NCI-H128 (cell line): Measurements from ENCODE around the gene EFHC1.

Experiments used
- DNase-seq: peaks from one replicate; lab custom pipeline; 2025; ENCODE audit not compliant: unreplicated experiment; lab: John Stamatoyannopoulos, UW

EFHC1 gene

DNA sequence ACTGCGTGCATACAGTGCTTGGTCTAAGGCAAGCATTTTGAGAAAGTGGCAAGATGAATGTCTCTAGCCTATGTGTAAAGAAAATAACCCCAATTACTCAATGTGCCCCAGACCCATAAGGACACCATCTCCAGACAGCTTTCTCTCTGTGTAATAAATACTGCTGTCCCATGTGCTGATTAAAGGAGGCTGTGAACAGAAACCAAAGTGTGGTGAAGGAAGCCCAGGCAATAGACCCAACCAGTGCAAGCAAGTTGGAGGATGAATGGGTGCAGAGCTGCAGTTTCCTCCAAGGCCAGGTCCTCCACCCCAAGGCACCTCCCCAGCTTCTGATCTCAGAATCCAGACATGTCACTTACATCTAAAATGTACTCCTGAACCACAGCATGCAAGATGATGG is 96.1 kb downstream of the EFHC1 start:
- no peak for DNase-seq

DNA sequence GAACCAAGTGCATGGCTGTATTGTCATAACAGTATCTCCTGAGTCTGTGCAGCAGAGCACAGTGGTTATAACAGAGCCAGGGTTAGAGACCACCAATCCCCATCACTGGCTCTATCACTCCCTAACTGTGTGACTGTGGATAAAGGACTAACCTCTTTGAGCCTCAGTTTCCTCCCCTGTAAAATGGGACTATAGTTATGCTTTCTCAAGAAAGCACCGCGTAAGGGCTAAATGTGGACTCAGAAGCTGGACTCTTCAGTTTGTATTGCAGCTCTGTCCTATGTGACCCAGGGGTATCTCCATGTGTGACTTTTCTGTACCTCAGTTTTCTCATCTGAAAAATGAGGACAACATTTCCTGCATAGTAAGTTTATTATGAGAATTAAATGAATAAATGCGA is 96.8 kb downstream of the EFHC1 start:
- DNase-seq: no peak

DNA sequence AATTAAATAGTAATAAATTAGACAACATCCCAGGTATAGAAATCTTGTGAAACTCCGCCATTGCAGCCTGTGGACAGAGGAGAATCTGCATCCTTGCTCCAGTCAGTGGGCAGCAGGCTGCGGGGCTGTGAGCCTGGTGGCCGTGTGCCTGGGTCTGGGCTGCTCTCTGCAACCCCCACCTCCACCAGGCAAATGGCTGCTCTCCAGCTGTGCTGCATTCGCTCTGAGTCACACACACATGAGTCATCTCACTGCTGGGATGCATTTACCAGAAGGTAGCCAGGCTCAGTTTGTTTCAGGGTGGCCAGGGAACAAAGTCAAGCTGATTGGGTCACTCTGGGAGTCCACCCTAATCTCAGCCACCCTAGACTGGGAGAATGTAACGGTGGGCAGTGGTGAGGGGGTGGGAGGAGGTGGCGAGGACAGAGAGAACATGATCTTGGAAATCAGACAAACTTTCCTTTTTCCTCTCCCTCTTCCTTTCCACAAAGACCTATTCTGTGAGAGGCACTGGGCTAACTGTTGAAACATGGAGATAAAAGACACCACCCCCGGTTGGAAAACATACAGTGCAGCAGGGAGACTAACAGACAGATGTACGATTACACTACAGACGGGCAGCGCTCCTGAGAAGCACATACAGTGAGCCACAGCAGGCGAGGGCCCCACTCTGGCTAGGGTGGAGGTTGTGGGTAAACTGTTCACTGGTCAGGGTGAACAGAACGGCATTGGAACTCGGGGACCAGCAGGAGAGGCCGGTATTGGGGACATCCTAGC is 97.5 kb downstream of the EFHC1 start:
- DNase-seq: no peak

DNA sequence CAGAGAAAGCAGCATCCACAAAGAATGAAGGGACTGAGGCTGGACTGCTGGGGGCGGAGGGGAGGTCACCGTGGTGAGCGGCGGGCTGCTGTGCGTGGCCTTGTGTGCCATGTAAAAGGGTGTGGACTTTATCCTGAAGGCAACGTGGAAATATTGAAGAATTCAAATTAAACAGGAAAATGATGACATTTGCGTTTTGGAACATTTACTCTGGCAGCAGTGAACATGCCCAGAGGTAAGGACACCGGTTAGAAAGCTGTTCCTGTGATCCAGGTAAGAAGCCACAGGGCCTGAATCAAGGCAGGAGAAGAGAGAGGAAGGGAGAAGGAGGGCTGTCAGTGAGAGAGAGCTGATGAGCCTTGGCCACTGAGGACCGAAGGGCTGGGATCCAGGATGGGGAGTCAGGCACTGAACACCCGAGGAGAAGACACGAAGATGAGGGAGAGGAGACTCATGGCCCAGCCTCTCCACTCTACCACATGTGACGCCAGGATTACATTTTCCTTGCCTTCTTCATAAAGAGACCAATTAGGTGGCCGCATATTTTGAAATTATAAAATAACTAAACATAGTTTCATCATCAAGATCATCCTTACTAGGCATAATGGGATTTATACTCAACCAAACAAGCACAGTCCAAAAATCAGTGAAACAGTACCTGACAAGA is 98.3 kb downstream of the EFHC1 start:
- DNase-seq: no peak

DNA sequence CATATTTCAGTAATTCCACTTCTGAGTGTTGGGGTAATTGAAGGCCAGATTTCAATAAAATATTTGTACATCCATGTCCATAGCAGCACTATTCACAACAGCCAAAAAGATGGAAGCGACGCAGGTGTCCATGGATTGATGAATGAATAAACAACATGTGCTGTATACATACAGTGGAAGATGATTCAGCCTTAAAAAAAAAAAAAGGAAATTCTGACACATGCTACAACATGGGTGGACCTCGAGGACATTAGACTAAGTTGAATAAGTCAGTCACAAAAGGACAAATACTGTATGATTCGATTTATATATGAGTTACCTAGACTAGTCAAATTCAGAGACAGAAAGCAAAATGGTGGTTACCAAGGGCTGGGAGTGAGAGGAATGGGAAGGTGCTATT is 99.5 kb downstream of the EFHC1 start:
- no peak for DNase-seq

DNA sequence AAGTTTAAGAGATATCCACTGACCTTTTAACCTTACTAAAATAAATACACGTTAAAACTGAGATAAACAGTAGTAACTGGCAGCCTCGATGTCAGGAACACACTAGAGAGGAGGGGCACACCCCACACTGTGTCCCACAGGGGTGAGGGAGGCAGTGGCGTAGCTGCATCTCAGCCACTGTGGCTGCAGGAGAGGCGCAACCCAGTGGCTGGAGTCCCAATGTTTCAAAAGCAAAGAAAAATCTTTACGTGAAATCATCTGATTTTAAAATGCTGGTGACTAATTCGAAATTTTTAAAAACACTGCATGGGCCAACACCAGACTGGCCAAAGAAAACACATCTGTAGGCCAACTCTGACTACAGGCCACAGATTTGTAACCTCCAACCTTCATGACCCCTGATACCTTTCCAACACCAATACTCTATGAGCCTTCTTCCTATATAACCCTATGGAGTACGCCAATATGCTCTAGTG is 102.0 kb downstream of the EFHC1 start:
- no peak for DNase-seq

DNA sequence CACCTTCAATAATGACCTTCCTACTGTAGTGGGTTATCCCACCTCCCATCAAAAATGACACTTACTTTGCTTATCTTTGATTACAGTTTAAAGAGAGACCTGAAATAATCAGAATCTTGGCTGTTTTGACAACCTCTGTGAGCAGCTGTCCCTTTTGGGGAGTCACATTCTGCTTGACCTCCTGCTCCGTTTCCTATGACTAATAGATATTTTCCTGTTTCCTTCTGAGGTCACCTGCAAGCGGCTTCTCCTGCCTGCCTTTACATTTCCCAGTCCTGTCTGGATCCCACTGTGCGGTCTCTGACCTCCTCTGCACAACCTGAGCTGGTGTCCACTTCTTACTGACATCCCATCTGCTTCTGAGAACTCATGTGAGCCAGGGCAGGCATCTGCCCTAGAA is 102.5 kb downstream of the EFHC1 start:
- DNase-seq: no peak

DNA sequence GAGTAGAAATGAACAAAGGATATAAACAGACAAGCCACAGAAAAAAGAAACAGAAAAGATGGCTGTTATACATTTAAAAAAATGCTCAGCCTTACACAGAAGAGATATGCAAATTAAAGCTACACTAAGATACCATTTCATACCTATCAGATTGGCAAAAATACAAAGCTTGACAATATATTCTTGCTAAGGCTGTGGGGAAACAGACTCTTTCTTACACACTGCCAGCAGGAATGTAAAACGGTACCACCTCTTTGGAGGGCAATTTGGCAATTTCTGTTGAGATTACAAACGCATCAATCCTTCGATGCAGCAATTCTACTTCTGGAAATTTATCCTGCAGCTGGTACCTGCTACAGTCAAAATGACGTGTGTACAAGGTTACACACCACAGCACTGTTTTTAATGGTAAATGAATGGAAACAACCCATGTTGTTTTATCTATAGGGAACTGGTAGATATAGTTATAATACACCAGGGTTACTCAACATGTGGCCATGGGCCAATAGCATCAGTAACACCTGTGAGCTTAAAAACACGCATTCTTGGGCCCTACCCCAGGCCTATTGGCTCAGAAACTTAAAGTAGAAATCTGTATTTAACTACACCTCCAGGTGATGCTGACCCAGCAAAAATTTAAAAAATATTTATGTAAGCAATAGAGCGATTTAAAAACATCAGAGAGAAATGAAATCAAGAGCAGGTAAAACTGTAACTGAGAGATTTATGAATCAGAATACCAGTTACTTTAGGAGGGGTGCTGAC is 103.4 kb downstream of the EFHC1 start:
- no peak for DNase-seq

DNA sequence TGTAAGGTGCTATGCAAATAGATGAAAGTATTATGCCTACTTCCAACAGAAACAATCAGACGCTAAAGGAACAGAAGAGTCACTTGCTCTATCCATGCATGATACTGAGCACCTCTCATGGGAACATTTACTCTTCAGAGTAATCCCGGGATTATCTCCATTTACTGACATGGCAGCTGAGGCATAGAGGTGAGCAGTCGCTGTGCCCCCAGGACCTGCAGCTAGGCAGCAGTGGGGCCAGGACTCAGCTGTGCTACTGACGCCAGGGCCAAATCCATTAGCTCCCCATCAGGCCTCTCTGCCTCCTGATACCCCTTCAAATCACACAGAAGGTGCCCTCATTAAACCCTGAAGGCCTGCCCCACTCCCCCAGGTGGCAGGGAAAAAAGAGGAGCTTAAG is 104.8 kb downstream of the EFHC1 start:
- DNase-seq: no peak

DNA sequence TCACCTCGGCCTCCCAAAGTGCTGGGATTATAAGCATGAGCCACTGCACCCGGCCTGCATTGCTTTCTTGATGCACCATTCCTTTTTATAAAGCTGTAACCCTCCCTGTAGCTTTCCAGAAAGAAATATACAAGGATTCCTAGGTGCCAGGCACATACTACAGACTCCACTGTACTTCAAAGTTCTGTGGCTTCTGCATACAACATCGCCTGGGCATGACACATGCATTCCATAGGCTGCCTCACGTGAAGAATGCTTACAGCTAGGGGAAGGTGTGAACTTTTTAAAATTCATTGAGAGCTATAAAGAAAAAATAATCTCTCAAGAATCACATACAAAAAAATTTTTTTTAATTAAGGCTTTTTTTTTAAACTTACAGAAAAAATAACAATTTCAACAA is 106.5 kb downstream of the EFHC1 start:
- DNase-seq: no peak

DNA sequence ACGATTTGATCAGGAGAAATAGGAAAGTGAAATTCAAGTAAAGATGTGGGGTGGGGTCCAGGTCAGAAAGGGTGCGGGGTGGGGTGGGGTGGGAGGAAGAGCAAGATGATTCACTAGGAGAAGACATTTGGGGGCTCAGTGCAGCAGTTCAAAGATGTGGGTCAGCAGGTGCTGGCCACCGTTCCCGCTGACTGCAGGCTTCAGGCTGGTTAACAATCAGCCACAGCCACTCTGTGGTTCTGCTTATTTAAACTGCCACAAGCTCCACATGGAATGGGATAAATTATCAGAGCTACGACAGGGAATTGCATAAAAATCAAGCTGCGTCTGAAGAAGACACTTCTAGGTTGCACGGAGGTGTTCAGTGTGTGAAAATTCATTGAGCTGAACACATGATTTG is 107.3 kb downstream of the EFHC1 start:
- no peak for DNase-seq

DNA sequence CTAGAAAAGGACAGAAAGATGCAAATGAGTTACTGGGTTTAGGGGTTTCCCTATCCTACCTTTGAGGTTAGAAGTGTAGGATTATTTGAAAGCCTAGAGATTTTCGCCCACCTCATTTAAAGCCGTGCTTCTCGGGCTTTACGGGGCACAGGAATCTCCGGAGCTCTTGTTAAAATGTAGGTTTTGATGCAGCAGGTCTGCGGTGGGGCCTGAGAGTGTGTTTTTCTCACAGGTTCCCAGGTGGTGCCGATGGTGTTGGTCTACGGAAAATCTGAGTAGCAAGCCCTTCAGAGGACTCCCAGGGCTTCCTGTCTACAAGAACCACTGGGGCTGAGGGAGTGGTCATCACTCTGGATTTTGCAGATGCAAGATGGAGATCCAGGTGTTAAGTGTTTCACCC is 109.2 kb downstream of the EFHC1 start:
- DNase-seq: no peak

DNA sequence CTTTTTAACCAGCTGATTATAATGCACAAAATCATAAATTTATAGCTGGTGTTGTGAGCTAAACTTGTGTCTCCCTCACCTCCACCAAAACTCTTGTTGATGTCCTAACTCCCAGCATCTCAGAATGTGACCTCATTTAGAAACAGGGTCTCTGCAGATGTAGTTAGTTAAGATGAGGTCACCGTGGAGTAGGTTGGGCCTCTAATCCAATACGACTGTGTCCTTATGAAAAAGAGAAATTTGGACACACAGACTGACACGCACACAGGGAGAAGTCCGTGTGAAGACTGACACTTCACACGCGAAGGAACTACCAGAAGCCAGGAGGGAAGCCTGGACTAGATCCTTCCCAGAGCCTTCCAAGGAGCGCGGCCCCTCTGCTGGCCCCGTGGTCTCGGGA is 110.2 kb downstream of the EFHC1 start:
- DNase-seq: no peak

DNA sequence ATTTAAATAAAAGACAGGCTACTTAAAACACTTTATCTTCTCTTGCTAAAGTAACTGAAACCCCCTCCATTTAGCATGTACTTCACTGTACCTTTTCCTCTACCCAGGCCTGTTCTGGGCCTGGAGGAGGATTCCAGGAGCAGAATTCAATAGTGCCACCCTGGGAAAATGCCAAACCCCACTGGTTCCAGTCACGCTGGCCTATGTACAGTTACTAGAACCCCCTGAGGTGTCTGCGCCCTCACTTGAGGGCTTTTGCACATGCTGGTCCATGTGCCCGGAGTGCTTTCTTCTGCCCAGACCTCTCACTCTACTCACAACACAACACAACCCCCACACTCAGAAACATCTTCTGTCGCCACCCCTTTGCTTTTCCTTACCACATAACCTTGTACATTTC is 111.3 kb downstream of the EFHC1 start:
- DNase-seq: no peak

DNA sequence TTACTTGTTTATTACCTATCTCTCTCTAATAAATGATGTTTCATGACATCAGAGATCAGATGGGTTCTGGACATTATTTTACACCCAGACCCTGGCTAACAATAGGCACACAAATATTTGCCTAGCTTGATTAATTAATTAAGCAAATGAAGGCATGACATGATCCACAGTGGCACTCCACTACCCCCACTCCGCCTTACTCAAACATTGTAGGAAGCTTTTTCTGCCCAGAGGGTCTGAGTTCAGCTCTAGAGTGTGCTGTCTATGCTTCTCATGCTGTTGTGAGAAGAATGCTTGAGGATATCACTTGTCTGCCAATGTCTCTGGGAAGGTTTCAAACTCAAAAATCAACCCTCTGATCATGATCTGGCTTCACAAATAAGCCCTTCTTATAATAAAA is 111.7 kb downstream of the EFHC1 start:
- DNase-seq: no peak

DNA sequence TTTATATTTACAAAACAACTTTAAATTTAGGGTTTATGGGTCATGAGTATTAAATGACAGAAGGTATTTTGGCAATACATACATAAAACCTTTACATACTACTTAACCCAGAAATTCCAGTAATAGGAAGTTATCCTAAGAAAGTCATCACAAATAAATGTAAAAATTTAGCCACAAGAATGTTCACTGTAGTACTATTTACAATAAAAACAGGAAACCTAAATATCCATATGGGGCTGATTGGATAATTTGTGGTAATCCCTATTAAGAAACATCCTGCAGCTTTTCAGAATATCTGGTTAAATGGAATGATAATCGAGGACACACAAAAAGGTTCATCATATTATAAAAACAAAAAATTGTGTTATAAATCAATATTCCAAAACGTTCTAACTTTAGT is 112.3 kb downstream of the EFHC1 start:
- no peak for DNase-seq

DNA sequence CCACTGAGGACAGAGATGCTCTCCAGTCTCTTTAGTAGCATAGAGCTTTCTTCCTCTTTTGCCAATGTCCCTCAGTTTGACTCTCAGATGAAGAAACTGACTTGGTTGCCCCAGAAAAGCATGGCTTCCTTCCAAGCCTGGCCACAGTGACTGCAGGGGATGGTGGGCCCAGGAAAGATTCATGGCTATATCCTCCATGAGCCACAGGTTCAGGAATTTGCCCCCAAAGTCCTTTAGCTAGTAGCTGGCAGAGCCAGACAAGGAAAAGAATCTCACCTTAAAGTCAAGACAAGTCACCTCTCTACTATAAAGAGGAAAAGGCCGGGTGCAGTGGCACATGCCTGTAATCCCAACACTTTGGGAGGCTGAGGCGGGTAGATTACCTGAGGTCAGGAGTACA is 113.3 kb downstream of the EFHC1 start:
- no peak for DNase-seq

DNA sequence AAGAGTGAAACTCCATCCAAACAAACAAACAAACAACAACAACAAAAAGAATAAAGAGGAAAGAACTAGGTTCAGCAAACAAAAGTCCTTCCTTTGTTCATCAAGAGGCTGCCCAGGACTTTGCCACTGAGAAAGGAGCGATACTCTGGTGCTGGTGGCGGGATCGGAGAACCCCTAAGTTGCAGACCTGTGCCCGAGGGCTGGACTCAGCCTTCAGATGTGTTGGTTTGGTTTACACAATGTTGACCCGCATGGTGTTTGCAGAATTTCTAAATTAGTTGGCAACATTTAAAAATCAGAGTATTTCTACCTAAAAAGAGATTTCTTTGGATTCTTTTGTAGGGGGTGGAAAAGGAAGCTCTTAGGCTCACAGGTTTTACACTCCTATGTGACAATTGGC is 114.2 kb downstream of the EFHC1 start:
- DNase-seq: no peak

DNA sequence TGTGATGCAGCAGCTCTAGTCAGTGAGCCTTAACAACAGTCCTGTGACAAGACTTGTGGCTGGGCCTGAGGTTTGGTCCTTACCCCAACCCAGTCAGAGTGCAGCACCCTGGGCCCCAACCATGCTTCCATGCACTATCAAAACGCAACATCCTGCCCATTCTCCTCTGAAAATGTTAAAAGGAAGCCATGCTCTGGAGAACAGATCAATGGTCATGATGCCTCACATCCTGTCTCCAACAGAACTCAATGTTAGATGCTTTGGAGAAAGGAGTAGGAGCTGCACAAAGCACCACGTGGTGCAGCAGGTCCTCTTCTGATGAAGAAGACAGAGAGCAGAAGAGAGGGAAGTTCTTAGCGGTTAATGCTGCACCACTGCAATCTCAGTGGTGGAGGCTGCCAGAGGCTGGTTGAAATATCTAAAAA is 114.8 kb downstream of the EFHC1 start:
- DNase-seq: no peak

DNA sequence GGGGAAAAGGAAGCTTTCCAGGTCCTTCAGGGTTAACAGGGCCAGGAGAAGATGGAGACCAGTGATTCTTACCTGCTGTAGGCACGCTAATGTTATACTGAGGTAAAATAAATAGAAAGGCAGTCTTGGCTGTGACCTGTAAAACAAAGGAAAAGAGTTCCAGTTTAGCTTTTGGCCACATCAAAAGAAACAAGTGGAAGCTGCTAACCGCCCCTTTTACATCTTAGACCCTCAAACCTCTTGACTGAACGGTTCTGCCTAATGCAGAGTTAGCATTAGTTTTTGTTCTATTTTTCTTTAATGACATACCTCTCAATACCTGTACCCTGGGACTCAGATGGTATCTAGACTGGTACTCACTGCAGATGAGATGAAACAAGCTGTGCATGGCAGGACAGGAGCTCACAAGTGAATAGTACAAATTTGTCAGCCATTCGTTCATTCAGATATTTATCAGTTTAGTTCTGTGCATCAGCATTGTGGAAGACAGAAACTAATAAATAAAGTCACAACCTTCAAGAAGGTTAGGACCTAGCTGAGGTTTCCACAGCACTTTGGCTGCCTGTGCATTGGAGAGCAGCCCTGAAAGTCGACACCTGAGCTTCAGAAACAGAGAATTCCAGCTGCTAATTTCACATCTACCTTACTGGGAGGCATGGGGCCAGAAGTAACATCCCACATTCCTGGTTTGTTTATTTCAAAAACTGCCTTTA is 115.7 kb downstream of the EFHC1 start:
- DNase-seq: no peak

DNA sequence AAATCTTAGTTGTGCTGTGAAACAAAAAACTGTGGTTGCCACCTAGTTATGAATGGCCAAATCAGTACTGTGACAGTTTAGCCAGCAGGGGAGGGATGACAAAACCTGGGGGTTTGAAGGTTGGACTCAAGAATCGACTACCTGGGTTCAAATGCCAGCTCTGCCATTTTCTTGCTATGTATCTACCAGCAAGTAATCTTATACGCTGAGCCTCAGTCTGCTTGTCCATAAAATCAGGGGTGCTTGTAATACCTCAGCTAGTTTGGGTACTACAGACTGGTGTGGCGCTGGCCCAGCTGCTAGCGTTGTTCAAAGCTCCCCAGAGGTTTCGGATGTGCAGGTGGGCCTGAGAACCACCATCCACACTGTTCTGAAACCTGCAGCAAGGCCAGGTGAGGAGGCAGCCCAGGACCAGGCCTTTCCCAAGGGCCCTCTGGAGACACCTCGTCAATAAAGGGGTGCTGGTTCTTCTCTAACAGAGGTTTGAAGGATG is 116.3 kb downstream of the EFHC1 start:
- DNase-seq: no peak
